Fibroblast of lung (primary cell): Measurements from ENCODE around the gene PACSIN2. TPM values are rescaled to one million over a fixed set of nuclear protein-coding genes. Genes with fewer than 3 reads are reported as not detected.

ENCODE experiments used
- DNase-seq, 2 donors: peaks; one replicate each; pipeline versions ENCODE4 v3.0.0 to v3.0.0-alpha.2; 2010; ENCODE audit warnings: low read depth in 2 of 2
- H2AFZ ChIP-seq: 2 replicates; pipeline ENCODE4 v1.5.1; 2012; ENCODE audit warnings: low read length, control low read depth, inconsistent platforms
- H3K27ac ChIP-seq: 2 replicates; pipeline ENCODE4 v1.5.1; 2011; ENCODE audit warnings: low read length, control low read depth; ENCODE audit not compliant: insufficient read depth
- H3K27me3 ChIP-seq: 2 replicates; pipeline ENCODE4 v1.5.1; 2011; ENCODE audit warnings: mild to moderate bottlenecking, low read length; ENCODE audit not compliant: control insufficient read depth, insufficient read depth
- H3K36me3 ChIP-seq: 2 replicates; pipeline ENCODE4 v1.5.1; 2011; ENCODE audit warnings: low read length; ENCODE audit not compliant: control insufficient read depth, insufficient read depth
- H3K4me1 ChIP-seq: 2 replicates; pipeline ENCODE4 v1.5.1; 2011; ENCODE audit warnings: low read length; ENCODE audit not compliant: control insufficient read depth, insufficient read depth; ENCODE audit errors: extremely low read depth
- H3K4me2 ChIP-seq: 2 replicates; pipeline ENCODE4 v1.5.1; 2011; ENCODE audit warnings: low read length, control low read depth; ENCODE audit not compliant: insufficient read depth; ENCODE audit errors: extremely low read depth
- H3K4me3 ChIP-seq, 4 experiments: fragments of 200-600 bp in 1 of 4; sonication (generic) in 1 of 4; replicated peaks in 1 of 4; 2 replicates each; pipeline ENCODE4 v1.5.1; 2011 to 2016; ENCODE audit warnings: low read length in 4 of 4, low read depth in 3 of 4, mild to moderate bottlenecking in 3 of 4, control low read depth in 2 of 4, inconsistent platforms in 1 of 4, mixed read lengths in 1 of 4; ENCODE audit not compliant: insufficient read depth in 1 of 4; ENCODE audit errors: control extremely low read depth in 1 of 4
- H3K79me2 ChIP-seq: 2 replicates; pipeline ENCODE4 v1.5.1; 2012; ENCODE audit warnings: mild to moderate bottlenecking, low read length, inconsistent platforms; ENCODE audit not compliant: control insufficient read depth, insufficient read depth
- H3K9ac ChIP-seq: 2 replicates; pipeline ENCODE4 v1.5.1; 2011; ENCODE audit warnings: mild to moderate bottlenecking, low read length, control low read depth; ENCODE audit not compliant: insufficient read depth
- H3K9me3 ChIP-seq: 2 replicates; pipeline ENCODE4 v1.5.1; 2012; ENCODE audit warnings: low read depth, low read length; ENCODE audit not compliant: control insufficient read depth, insufficient read depth
- H4K20me1 ChIP-seq: 2 replicates; pipeline ENCODE4 v1.5.1; 2011; ENCODE audit warnings: low read length; ENCODE audit not compliant: control insufficient read depth, insufficient read depth; ENCODE audit errors: extremely low read depth
- EZH2 ChIP-seq: IDR thresholded peaks from 2 replicates; pipeline ENCODE4 v1.5.1; 2012; ENCODE audit warnings: low read length, control low read depth, mild to moderate bottlenecking; ENCODE audit errors: missing control alignments
- polyA plus RNA-seq, 2 donors: library from polyadenylated mRNA; depleted of rRNA in 1 of 2; stranded (reverse) in 1 of 2; unstranded in 1 of 2; fragments of >200 nt; gene quantifications; 2 replicates each; pipeline ENCODE4 v1.2.1, GENCODE V29; 2011 to 2012; ENCODE audit warnings: missing spikeins in 1 of 2
- total RNA-seq: library from RNA; depleted of rRNA; stranded (reverse); fragments of >200 nt; gene quantifications from 2 replicates; pipeline ENCODE4 v1.2.1, GENCODE V29; 2014
- TF ChIP-seq, protein P1 (sequence below), 2 donors: IDR thresholded peaks in 1 of 2; conservative IDR thresholded peaks in 1 of 2; 1 replicate in 1 of 2; 2 replicates in 1 of 2; pipeline ENCODE4 v1.5.1; 2011 to 2012; ENCODE audit warnings: low read length in 2 of 2, control low read depth in 1 of 2, inconsistent platforms in 1 of 2, low read depth in 1 of 2, mild to moderate bottlenecking in 1 of 2

PACSIN2 gene
- total and polyA plus RNA-seq, 2 donors (not counting 1 experiment from before 2014, with no cell fraction given) = 30.1 to 41.4 TPM

DNA sequence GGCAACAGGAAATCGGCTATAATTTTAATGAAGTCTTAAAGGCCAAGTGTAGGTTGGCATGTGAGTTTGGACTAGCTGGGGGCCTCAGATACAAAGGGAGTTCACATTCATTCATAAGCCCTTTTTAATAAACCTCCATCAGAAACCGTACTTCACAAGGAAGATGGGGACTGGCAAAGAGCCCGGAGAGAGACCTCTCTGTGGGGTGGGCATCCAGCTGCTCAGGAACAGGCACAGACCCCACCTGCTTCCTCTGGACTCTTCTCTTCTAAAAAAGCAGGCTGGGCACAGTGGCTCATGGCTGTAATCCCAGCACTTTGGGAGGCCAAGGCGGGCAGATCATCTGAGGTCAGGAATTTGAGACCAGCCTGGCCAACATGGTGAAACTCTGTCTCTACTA, 154.0 kb downstream of the PACSIN2 start:
- Histone ChIP-seq H4K20me1 (no peaks in the 10 kb centered on the region), H3K27ac (no peak overlapping the region), H3K4me1 (peaks cover 3% of the 10 kb centered on the region), H3K4me2 (no peak overlapping the region), H3K4me3 (no peak overlapping the region), H3K36me3 (no peaks in the 10 kb centered on the region), H2AFZ (no peak overlapping the region), H3K9me3 (no peaks in the 10 kb centered on the region), H3K79me2 (peaks cover 6% of the 10 kb centered on the region), H3K27me3 (no peaks in the 10 kb centered on the region), H3K9ac (no peak overlapping the region)
- TF ChIP-seq, protein P1, sequence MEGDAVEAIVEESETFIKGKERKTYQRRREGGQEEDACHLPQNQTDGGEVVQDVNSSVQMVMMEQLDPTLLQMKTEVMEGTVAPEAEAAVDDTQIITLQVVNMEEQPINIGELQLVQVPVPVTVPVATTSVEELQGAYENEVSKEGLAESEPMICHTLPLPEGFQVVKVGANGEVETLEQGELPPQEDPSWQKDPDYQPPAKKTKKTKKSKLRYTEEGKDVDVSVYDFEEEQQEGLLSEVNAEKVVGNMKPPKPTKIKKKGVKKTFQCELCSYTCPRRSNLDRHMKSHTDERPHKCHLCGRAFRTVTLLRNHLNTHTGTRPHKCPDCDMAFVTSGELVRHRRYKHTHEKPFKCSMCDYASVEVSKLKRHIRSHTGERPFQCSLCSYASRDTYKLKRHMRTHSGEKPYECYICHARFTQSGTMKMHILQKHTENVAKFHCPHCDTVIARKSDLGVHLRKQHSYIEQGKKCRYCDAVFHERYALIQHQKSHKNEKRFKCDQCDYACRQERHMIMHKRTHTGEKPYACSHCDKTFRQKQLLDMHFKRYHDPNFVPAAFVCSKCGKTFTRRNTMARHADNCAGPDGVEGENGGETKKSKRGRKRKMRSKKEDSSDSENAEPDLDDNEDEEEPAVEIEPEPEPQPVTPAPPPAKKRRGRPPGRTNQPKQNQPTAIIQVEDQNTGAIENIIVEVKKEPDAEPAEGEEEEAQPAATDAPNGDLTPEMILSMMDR (conservative IDR thresholded peaks at IDR 0.05 in 1 of 2, IDR thresholded peaks at IDR 0.05 in 1 of 2; ENCODE audit: low read depth in 1 of 2, low read length in 2 of 2) = no peak
- no peak for TF ChIP-seq EZH2
- DNase-seq = no peak

DNA sequence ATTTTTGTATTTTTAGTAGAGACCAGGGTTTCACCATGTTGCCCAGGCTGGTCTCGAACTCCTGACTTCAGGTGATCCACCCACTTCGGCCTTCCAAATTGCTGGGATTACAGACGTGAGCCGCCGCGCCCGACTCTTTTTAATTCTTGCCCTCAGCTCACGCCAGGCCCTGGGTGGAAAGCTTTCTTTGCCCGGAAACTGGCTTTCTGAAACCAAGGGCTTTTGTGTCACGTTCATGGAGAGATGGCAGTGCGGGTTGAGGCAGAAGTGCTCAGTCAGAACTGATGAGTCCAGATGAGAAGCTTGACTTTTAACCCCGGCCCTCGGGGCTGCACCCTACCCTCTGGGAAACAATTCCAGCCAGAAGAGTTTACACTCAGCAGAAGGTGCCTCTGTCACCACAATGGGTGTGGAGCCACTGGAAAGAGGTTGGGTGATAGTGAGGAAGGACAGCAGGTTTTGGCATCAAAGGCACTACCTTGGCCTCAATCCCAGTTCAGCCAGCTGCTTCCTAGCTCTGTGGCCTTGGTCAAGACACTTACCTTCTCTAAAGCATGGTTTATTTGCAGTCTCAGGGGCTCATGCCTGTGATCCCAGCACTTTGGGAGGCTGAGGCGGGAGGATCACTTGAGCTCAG, 157.0 kb downstream of the PACSIN2 start:
- no peak overlapping the region for H3K27ac ChIP-seq
- peaks cover 34% of the 10 kb centered on the region for H3K79me2 ChIP-seq
- H3K4me3 ChIP-seq = no peak overlapping the region
- no peak for DNase-seq
- no peak overlapping the region for H3K9ac ChIP-seq
- no peaks in the 10 kb centered on the region for H3K9me3 ChIP-seq
- H3K27me3 ChIP-seq = no peaks in the 10 kb centered on the region
- no peak overlapping the region for H3K4me2 ChIP-seq
- no peaks in the 10 kb centered on the region for H3K36me3 ChIP-seq
- no peaks in the 10 kb centered on the region for H4K20me1 ChIP-seq
- no peaks in the 10 kb centered on the region for H3K4me1 ChIP-seq
- H2AFZ ChIP-seq = no peak overlapping the region
- TF ChIP-seq, protein P1 (conservative IDR thresholded peaks at IDR 0.05 in 1 of 2, IDR thresholded peaks at IDR 0.05 in 1 of 2; ENCODE audit: low read depth in 1 of 2, low read length in 2 of 2) = no peak
- TF ChIP-seq EZH2 = no peak

DNA sequence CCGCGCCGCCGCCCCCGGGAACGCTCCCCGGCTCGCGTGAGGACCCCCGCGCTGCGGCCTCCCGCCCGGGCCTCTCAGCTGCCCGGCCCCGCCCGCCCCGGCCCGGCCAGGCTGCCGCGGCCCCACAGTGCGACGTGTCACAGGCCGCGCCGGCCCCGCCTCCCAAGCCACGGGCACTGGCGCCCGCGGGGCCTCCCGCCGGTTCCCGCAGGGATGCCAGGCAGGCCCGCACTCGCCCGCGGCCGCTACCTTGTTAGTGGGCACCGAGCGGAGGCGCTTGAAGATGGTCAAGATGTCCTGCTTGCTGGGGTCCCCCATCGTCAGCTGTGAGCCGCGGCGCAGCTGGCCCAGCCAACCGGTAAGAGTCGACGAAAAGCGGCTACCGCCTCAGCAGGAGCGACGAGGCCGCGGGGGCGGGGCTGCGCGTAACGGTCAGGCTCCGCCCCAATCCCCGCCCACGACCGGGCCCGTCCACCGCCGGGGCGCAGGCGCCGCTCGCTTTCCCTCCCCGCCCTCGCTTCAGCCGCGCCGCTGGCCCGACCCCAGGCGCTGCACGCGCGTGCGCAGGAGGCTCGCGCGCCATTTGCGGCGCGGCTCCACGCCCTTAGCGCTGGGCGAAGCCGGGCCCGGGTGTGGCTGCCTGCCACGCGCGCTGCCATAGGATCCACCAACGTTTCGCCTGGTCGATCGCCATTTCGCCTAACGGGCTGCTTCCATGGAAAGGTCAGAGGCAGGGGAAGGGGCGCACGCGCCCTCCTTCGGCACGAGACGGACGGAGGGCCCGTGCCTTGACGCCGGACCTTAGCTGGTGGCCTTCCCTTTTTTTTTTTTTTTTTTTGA, 157.9 kb downstream of the PACSIN2 start, which contains the start of gene ARFGAP3:
Gene ARFGAP3, minus strand, starts transcription at position 409 of the 840 bp plus-strand sequence. Its CDS starts 91 bp downstream, at position 318.
- Histone ChIP-seq H3K36me3 (no peaks in the 10 kb centered on the region), H3K27me3 (no peaks in the 10 kb centered on the region), H2AFZ (peak within 1 kb of the TSS; percentile 82), H3K9me3 (no peaks in the 10 kb centered on the region), H3K4me1 (no peaks in the 10 kb centered on the region), H3K27ac (peak within 1 kb of the TSS; percentile 94), H3K4me3 (peak within 1 kb of the TSS; percentile 72 to 92 (median 90)), H3K9ac (peak within 1 kb of the TSS; percentile 96), H3K79me2 (peaks cover 41% of the 10 kb centered on the region), H4K20me1 (no peaks in the 10 kb centered on the region), H3K4me2 (peak within 1 kb of the TSS; percentile 92)
- peak; percentile 89 to 91 for DNase-seq
- no peak for TF ChIP-seq EZH2
- TF ChIP-seq, protein P1 (conservative IDR thresholded peaks at IDR 0.05 in 1 of 2, IDR thresholded peaks at IDR 0.05 in 1 of 2; ENCODE audit: low read depth in 1 of 2, low read length in 2 of 2) = no peak
